Upper lobe of left lung (tissue), 6 donors: Measurements from ENCODE around the gene TAGLN3. TPM values are rescaled to one million over a fixed set of nuclear protein-coding genes. Genes with fewer than 3 reads are reported as not detected.

Experiments used
- ATAC-seq, 2 donors: fragments of 200-7000 bp; cut with Tn5 transposase; one replicate each; pipeline ENCODE4 v1.9.1; 2022; ENCODE audit warnings: mild to moderate bottlenecking in 2 of 2, moderate library complexity in 2 of 2; ENCODE audit not compliant: low FRiP score in 2 of 2
- DNase-seq, 2 donors: peaks; one replicate each; pipeline ENCODE4 v3.0.0-alpha.2; 2019 to 2020
- H3K27ac ChIP-seq, 4 donors: fragments of 200-600 bp; sonication (generic); one replicate each; pipeline ENCODE4 v1.5.1; 2016 to 2019
- H3K27me3 ChIP-seq, 4 donors: fragments of 200-600 bp; sonication (generic); one replicate each; pipeline ENCODE4 v1.5.1; 2017 to 2019
- H3K36me3 ChIP-seq, 4 donors: fragments of 200-600 bp; sonication (generic); one replicate each; pipeline ENCODE4 v1.5.1; 2016 to 2019
- H3K4me1 ChIP-seq, 4 donors: fragments of 200-600 bp; sonication (generic); one replicate each; pipeline ENCODE4 v1.5.1; 2018 to 2019
- H3K4me3 ChIP-seq, 4 donors: fragments of 200-600 bp; sonication (generic); one replicate each; pipeline ENCODE4 v1.5.1; 2017 to 2019; ENCODE audit warnings: mild to moderate bottlenecking in 2 of 4, moderate library complexity in 1 of 4
- H3K9me3 ChIP-seq, 4 donors: fragments of 200-600 bp; sonication (generic); one replicate each; pipeline ENCODE4 v1.5.1; 2018 to 2019
- CTCF ChIP-seq, 6 experiments: fragments of 450-650 bp in 4 of 6; fragments of 200-600 bp in 2 of 6; sonication (generic) in 2 of 6; IDR thresholded peaks; one replicate each; pipeline ENCODE4 v1.5.1; 2016 to 2019; ENCODE audit warnings: antibody characterized with exemption in 6 of 6
- EP300 ChIP-seq, 4 donors: sonication (generic); formaldehyde crosslinking; IDR thresholded peaks; one replicate each; pipeline ENCODE4 v1.5.1; 2017; ENCODE audit warnings: antibody characterized with exemption in 4 of 4, control low read depth in 2 of 4
- POLR2A ChIP-seq, 4 donors: fragments of 450-650 bp; IDR thresholded peaks; one replicate each; pipeline ENCODE4 v1.5.1; 2016 to 2017; ENCODE audit warnings: antibody characterized with exemption in 4 of 4, mild to moderate bottlenecking in 2 of 4
- POLR2AphosphoS5 ChIP-seq, 2 donors: sonication (generic); formaldehyde crosslinking; IDR thresholded peaks; one replicate each; pipeline ENCODE4 v1.5.1; 2017; ENCODE audit warnings: antibody characterized with exemption in 2 of 2
- WGBS, 2 donors: methylation state at CpG; one replicate each; pipeline ENCODE4 v1.1.5; 2017 to 2018; 5-methylcytosine and 5-hydroxymethylcytosine counted together
- total RNA-seq, 6 donors: library from RNA; depleted of rRNA in 4 of 6; stranded (reverse); fragments of >200 nt in 4 of 6; gene quantifications; one replicate each; pipeline versions ENCODE4 v1.1.0 to v1.2.1, GENCODE V29; 2016 to 2021
- donor health status: DM: no; HTN: no; CAD: no; lungs with moderate emphysema.
- donor health status: DM: no; HTN: yes; CAD: no; lungs with severe emphysema.

Gene TAGLN3
- total RNA-seq, 6 donors from 2014 or later: 1.5 TPM; not detected in 5

- Histone ChIP-seq H3K4me3 (no peak overlapping the region), H3K36me3 (no peaks in the 10 kb centered on the region), H3K4me1 (peaks cover 0 to 7% (median 2%) of the 10 kb centered on the region in 4 donors), H3K27me3 (no peaks in the 10 kb centered on the region), H3K27ac (no peak overlapping the region), H3K9me3 (no peaks in the 10 kb centered on the region)
- ATAC-seq (no peak), DNase-seq (no peak)
- 59 to 72% methylated on average over 3 of the region's 3 CpGs for WGBS, 2 donors
- no peak for TF ChIP-seq EP300 (IDR thresholded peaks at IDR 0.05)
- no peak for TF ChIP-seq POLR2AphosphoS5 (IDR thresholded peaks at IDR 0.05)
- no peak for TF ChIP-seq CTCF (IDR thresholded peaks at IDR 0.05)
- TF ChIP-seq POLR2A (IDR thresholded peaks at IDR 0.05): no peak
Measured at GRCh38 chr3:112038863-112039262, 40.1 kb downstream of the TAGLN3 start.

GRCh38 chr3:112041321-112041720 is 42.6 kb downstream of the TAGLN3 start:
- H3K4me1 ChIP-seq: peaks cover 0 to 8% (median 3%) of the 10 kb centered on the region in 4 donors
- no peaks in the 10 kb centered on the region for H3K27me3 ChIP-seq
- no peak overlapping the region for H3K4me3 ChIP-seq
- DNase-seq: no peak
- no peak for TF ChIP-seq EP300 (IDR thresholded peaks at IDR 0.05)
- no peak for TF ChIP-seq POLR2A (IDR thresholded peaks at IDR 0.05)
- TF ChIP-seq CTCF (IDR thresholded peaks at IDR 0.05): no peak
- TF ChIP-seq POLR2AphosphoS5 (IDR thresholded peaks at IDR 0.05): no peak
- no peaks in the 10 kb centered on the region for H3K9me3 ChIP-seq
- no peak for ATAC-seq
- no peak overlapping the region for H3K27ac ChIP-seq
- H3K36me3 ChIP-seq: no peaks in the 10 kb centered on the region

- 67 to 82% methylated on average over 6 of the region's 6 CpGs for WGBS, 2 donors
- no peaks in the 10 kb centered on the region for H3K9me3 ChIP-seq
- no peak for TF ChIP-seq CTCF (IDR thresholded peaks at IDR 0.05)
- TF ChIP-seq POLR2A (IDR thresholded peaks at IDR 0.05): no peak
- no peak for TF ChIP-seq POLR2AphosphoS5 (IDR thresholded peaks at IDR 0.05)
- TF ChIP-seq EP300 (IDR thresholded peaks at IDR 0.05): no peak
- H3K27ac ChIP-seq: no peak overlapping the region
- H3K4me1 ChIP-seq: peaks cover 0 to 8% (median 3%) of the 10 kb centered on the region in 4 donors
- no peak overlapping the region for H3K4me3 ChIP-seq
- peak in 1 of 2 donors; percentile 25 for ATAC-seq
- no peaks in the 10 kb centered on the region for H3K27me3 ChIP-seq
- no peak for DNase-seq
- H3K36me3 ChIP-seq: no peaks in the 10 kb centered on the region
Measured at GRCh38 chr3:112042842-112043280, 44.1 kb downstream of the TAGLN3 start.

DNA sequence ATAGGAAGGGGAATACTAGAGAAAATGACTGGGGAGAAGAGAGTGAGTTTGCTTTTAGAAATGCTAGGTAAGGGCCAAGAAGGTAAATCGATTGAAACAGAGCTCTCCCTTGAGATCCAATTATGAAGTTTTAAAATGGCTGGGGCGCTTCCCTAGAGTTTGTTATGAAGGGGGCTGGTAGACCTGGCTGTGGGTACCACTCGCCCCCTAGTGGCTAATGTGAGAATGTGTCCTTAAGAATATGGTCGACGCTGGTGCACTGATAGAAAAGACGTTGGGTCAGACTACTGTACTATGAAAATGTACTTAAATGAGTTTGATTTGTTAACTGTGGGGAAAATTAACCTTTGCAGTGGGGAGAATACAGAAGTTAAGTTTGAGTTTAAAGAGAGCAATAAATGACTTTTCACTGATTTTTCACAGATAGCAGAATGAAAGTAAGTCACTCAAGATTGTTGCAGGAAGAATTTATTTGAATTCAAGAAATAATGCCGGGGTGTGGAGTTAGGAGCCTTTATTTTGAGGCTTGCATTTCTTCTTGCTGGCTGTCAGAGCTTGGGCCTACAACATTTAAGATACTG is 45.0 kb downstream of the TAGLN3 start:
- peak in 1 of 2 donors; percentile 57 for DNase-seq
- Histone ChIP-seq H3K4me1 (peaks cover 0 to 8% (median 3%) of the 10 kb centered on the region in 4 donors), H3K27me3 (no peaks in the 10 kb centered on the region), H3K36me3 (no peaks in the 10 kb centered on the region), H3K9me3 (no peaks in the 10 kb centered on the region), H3K4me3 (no peak overlapping the region), H3K27ac (no peak overlapping the region)
- ATAC-seq: peak; percentile 88 to 90
- WGBS, 2 donors: 5 to 7% methylated on average over 7 of the region's 7 CpGs
- peak; percentile 47 to 76 (median 68) for TF ChIP-seq CTCF (IDR thresholded peaks at IDR 0.05)
- TF ChIP-seq POLR2A (IDR thresholded peaks at IDR 0.05): no peak

GRCh38 chr3:112046599-112046998 is 47.9 kb downstream of the TAGLN3 start:
- no peaks in the 10 kb centered on the region for H3K36me3 ChIP-seq
- no peak for DNase-seq
- WGBS, 2 donors: 67 to 69% methylated on average over 4 of the region's 4 CpGs

More at GRCh38 chr3:112046599-112046998, 47.9 kb downstream of the TAGLN3 start:
- Histone ChIP-seq H3K9me3 (no peaks in the 10 kb centered on the region), H3K4me3 (no peak overlapping the region), H3K27ac (no peak overlapping the region), H3K4me1 (peaks cover 0 to 8% (median 3%) of the 10 kb centered on the region in 4 donors), H3K27me3 (no peaks in the 10 kb centered on the region)
- no peak for TF ChIP-seq CTCF (IDR thresholded peaks at IDR 0.05)
- no peak for TF ChIP-seq POLR2AphosphoS5 (IDR thresholded peaks at IDR 0.05)
- no peak for TF ChIP-seq POLR2A (IDR thresholded peaks at IDR 0.05)
- no peak for TF ChIP-seq EP300 (IDR thresholded peaks at IDR 0.05)
- no peak for ATAC-seq
